Hematopoietic multipotent progenitor cell treated with erythropoietin and hydrocortisone succinate and interleukin-3 and kit ligand, for 15 days (in vitro differentiated cells): ENCODE results near the gene CCDC149.
"Not testable (repeated sequence)": the region's sequence is repeated elsewhere in the genome, so short reads cannot be mapped to it uniquely, and the experiment has no call there.

Source experiments
- DNase-seq: peaks from one replicate; pipeline ENCODE4 v3.0.0-alpha.2; 2015; ENCODE audit warnings: low spot score

Gene CCDC149

GRCh38 chr4:24917076-24917856 is 4.4 kb upstream of the CCDC149 start:
- no peak for DNase-seq

- no peak for DNase-seq
These were observed 2.5 kb upstream of the CCDC149 start for GRCh38 chr4:24915121-24915922.

GRCh38 chr4:24914460-24914859 is 1.6 kb upstream of the CCDC149 start:
- no peak for DNase-seq

GRCh38 chr4:24913119-24913485 is 260 bp upstream of the CCDC149 start:
- no peak for DNase-seq

- no peak for DNase-seq
These were observed 2.3 kb downstream of the CCDC149 start for GRCh38 chr4:24910499-24910898.

GRCh38 chr4:24909606-24910005 is 3.2 kb downstream of the CCDC149 start:
- DNase-seq = not testable (repeated sequence)

GRCh38 chr4:24897639-24898038 is 15.2 kb downstream of the CCDC149 start:
- DNase-seq = no peak

- no peak for DNase-seq
These were observed 15.9 kb downstream of the CCDC149 start for GRCh38 chr4:24896977-24897376.

GRCh38 chr4:24896056-24896455 is 16.8 kb downstream of the CCDC149 start:
- no peak for DNase-seq

GRCh38 chr4:24895461-24895860 is 17.4 kb downstream of the CCDC149 start:
- no peak for DNase-seq

- DNase-seq = no peak
These were observed 18.0 kb downstream of the CCDC149 start for GRCh38 chr4:24894846-24895245.

- DNase-seq = no peak
These were observed 18.6 kb downstream of the CCDC149 start for GRCh38 chr4:24894243-24894642.

- DNase-seq = no peak
These were observed 20.1 kb downstream of the CCDC149 start for GRCh38 chr4:24892778-24893177.

- no peak for DNase-seq
These were observed 20.6 kb downstream of the CCDC149 start for GRCh38 chr4:24892278-24892677.

- DNase-seq = no peak
These were observed 22.2 kb downstream of the CCDC149 start for GRCh38 chr4:24890561-24891126.

- no peak for DNase-seq
These were observed 22.9 kb downstream of the CCDC149 start for GRCh38 chr4:24889991-24890390.

- no peak for DNase-seq
These were observed 24.1 kb downstream of the CCDC149 start for GRCh38 chr4:24888475-24889344.

- no peak for DNase-seq
These were observed 24.9 kb downstream of the CCDC149 start for GRCh38 chr4:24887881-24888430.

- no peak for DNase-seq
These were observed 26.2 kb downstream of the CCDC149 start for GRCh38 chr4:24886596-24886995.

- no peak for DNase-seq
These were observed 27.5 kb downstream of the CCDC149 start for GRCh38 chr4:24885342-24885741.

- DNase-seq = no peak
These were observed 27.9 kb downstream of the CCDC149 start for GRCh38 chr4:24884902-24885301.
